Hematopoietic multipotent progenitor cell (in vitro differentiated cells): ENCODE measurements around the gene EFNA4. TPM values are rescaled to one million over a fixed set of nuclear protein-coding genes. Genes with fewer than 3 reads are reported as not detected.
A peak's percentile ranks its signal among the peaks of the same experiment; 100 is the strongest.

Experiments used
- DNase-seq, 3 donors: peaks; one replicate each; pipeline ENCODE4 v3.0.0-alpha.2; 2011 to 2015; ENCODE audit warnings: low read depth in 2 of 3, low spot score in 2 of 3
- total RNA-seq: library from RNA; depleted of rRNA; stranded (reverse); fragments of >200 nt; gene quantifications from one replicate; pipeline ENCODE4 v1.2.3, GENCODE V29; 2012

The EFNA4 gene
- total RNA-seq, 1 donor, result 5.9 TPM

DNA sequence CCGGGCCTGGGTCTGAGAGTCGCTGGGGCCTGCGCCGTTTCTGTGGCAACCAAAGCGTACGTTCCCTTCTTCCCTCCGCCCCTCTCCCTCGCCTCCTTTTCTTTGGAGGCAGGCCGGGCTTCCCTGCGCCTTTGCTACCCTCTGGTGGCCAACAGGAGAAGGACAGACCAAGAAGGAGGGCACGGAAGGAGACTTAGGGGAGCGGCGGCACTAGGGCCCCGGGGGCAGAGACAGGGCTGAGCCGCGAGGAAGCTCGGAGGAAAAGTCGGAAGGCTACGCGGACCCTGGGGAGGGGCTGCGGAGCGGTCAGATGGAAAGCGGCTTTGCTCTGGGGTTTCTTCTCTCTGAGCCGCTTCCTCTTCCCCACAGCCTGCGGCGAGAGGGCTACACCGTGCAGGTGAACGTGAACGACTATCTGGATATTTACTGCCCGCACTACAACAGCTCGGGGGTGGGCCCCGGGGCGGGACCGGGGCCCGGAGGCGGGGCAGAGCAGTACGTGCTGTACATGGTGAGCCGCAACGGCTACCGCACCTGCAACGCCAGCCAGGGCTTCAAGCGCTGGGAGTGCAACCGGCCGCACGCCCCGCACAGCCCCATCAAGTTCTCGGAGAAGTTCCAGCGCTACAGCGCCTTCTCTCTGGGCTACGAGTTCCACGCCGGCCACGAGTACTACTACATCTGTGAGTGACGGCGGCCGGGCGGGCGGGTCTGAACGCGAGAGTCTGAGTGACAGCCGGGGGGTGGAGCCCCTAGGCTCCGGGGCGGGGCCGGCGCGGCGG is 21.4 kb downstream of the EFNA4 start:
- DNase-seq, result peak; percentile 82 to 96 (median 92)

DNA sequence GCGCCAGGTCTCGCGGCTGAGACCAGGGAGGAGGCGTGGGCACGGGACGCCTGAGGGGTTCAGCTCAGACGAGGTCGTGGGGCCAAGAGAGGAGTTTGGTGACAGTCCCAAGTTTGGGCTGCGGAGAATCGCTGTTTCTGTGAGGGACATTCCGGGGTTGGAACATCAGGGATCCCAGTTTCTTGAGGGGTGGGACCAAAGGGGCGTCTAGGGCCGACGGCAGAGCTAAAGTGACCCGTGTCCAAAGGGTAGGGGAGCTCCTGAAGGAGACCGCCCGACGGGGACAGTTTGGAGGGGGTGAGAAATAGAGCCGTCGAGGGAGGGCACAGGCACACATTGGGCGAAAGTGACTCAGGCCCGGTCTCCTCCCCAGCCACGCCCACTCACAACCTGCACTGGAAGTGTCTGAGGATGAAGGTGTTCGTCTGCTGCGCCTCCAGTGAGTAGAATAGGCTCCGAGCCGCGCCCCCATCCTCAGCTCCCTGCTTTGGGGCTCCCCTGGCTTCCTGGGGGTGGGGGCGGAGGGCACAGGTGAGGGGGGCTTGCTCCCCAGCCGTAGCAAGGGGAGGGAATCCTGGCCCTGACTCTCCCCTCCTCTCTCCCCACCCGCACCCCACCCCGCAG is 22.1 kb downstream of the EFNA4 start:
- DNase-seq, result peak in 2 of 3 donors; percentile 63 to 72

- peak in 2 of 3 donors; percentile 70 to 80 for DNase-seq
Measured at GRCh38 chr1:155086128-155086741, 22.7 kb downstream of the EFNA4 start.

- DNase-seq, result no peak
Measured at GRCh38 chr1:155086856-155087535, 23.5 kb downstream of the EFNA4 start.

- DNase-seq, result peak; percentile 78 to 84 (median 80)
Measured at GRCh38 chr1:155091071-155092051, 27.8 kb downstream of the EFNA4 start.

- no peak for DNase-seq
Measured at GRCh38 chr1:155092131-155092530, 28.6 kb downstream of the EFNA4 start.

- DNase-seq, result no peak
Measured at GRCh38 chr1:155092641-155093040, 29.1 kb downstream of the EFNA4 start.

GRCh38 chr1:155093911-155094621 is 30.5 kb downstream of the EFNA4 start:
- peak in 2 of 3 donors; percentile 54 to 73 for DNase-seq

GRCh38 chr1:155094622-155094948 is 31.0 kb downstream of the EFNA4 start:
- no peak for DNase-seq

GRCh38 chr1:155099331-155099730 is 35.8 kb downstream of the EFNA4 start:
- no peak for DNase-seq

DNA sequence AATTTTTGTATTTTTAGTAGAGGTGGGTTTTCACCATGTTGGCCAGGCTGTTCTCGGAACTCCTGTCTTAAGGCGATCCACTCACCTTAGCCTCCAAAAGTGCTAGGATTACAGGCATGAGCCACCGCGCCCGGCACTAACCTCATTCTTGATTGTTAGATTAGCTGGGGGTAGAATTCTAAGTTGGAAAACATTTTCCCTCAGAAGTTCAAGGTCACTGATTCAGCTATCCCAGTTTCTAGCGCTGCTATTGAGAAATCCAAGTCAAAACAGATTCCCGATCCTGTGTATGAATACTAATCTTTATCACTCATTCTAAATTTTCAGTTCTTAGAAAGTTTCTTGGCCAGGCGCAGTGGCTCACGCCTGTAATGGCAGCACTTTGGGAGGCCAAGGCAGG is 39.8 kb downstream of the EFNA4 start:
- DNase-seq, result no peak

DNA sequence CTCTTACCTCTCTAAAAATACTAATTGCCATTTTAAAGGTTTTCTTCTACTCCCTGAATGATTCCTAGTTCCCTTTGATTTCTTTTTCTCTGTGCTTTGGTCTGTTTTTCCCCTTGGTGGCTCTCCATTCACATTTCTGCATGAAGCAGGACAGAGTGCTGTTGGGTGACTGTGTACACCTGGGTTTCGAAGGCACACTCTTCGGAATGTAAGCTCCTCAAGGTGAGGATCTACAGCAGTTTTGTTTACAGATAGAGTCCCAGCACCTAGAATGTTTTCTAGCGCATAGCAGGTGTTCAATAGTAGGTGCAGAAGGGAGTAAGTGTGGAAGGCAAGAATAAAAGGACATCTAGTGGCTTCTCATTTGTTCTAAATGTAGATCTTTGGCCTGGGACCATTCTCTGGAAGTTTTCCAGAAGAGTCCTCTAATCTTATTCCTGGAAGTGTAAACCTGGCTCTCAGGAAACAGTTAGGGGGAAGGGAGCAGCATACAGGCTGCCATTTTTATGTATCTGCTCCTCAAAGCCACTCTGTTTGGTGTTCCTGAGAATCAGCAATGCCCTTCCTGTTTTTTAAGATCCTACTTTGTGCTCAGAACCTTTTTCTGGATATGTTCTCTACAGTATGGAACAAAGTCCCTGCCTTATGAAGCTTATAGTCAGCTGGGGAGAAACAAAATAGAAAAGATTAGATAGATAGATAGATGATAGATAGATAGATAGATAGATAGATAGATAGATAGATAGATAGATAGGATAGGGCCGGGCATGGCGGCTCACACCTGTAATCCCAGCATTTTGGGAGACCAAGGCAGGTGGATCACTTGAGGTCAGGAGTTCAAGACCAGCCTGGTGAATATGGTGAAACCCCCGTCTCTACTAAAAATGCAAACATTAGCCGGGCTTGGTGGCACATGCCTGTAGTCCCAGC is 41.3 kb downstream of the EFNA4 start:
- no peak for DNase-seq

- no peak for DNase-seq
Measured at GRCh38 chr1:155105604-155106011, 42.1 kb downstream of the EFNA4 start.

DNA sequence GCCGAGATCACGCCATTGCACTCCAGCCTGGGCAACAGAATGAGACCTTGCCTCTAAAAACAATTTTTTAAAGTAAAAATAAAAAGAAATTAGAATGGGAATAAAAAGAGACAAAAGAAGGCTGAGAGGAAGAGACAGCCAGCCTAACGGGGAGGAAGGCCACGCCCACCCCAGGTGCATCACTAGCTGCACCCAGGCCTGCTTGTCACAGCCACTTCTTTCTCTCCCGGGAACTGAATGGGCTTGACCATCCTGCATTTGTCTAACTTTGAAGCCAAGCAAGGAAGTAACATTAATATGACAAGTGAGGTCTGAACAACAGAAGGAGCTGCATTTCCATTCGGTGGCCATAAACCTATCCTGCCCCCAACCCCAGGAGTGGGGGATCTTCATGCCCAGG is 43.3 kb downstream of the EFNA4 start:
- DNase-seq, result no peak

- no peak for DNase-seq
Measured at GRCh38 chr1:155107309-155108264, 44.0 kb downstream of the EFNA4 start.

GRCh38 chr1:155108296-155108695 is 44.8 kb downstream of the EFNA4 start:
- DNase-seq, result no peak

- no peak for DNase-seq
Measured at GRCh38 chr1:155110381-155110780, 46.8 kb downstream of the EFNA4 start.
